Measurements from ENCODE around the gene TRPM8. TPM values are rescaled to one million over a fixed set of nuclear protein-coding genes. Genes with fewer than 3 reads are reported as not detected.

Gene TRPM8
- total RNA-seq, 6 experiments from 2014 or later = not detected

GRCh38 chr2:234051374-234052070 is 134.3 kb downstream of the TRPM8 start:
- Mint-ChIP-seq H3K4me1 (ENCODE audit: low read depth) (peaks cover 12% of the 10 kb centered on the region), H3K4me3 (no peak overlapping the region), H3K9me3 (no peaks in the 10 kb centered on the region), H3K36me3 (ENCODE audit: low read depth) (no peaks in the 10 kb centered on the region), H3K27me3 (ENCODE audit: insufficient read depth) (peaks cover 7% of the 10 kb centered on the region), H3K27ac (no peak overlapping the region)
- no peak for DNase-seq
- no peak for TF ChIP-seq CTCF (IDR thresholded peaks at IDR 0.05)

DNA sequence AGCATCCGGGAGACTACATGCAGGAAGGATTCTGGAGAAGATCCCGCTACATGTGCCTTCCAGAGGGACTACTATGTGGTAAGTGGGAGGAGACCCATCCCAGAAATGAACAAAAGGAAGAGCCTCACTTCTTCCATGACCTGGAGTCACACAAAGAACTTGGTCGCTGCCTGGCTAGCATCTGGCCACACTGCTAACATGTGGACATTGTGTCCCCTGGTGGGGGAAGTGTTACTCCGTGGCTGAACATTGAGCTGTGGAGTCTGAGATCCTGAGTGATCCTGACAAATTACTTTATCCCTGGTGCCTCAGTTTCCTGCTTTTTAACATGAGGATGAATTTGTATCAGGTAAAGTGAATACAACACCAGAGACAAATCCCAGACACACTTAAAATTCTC is 141.7 kb downstream of the TRPM8 start:
- no peak for TF ChIP-seq CTCF (IDR thresholded peaks at IDR 0.05)
- H3K4me3 Mint-ChIP-seq = no peak overlapping the region
- H3K27me3 Mint-ChIP-seq (ENCODE audit: insufficient read depth) = peaks cover 7% of the 10 kb centered on the region; the same call in 1 of the 2 replicates
- no peaks in the 10 kb centered on the region for H3K9me3 Mint-ChIP-seq
- no peak overlapping the region for H3K27ac Mint-ChIP-seq
- no peaks in the 10 kb centered on the region for H3K4me1 Mint-ChIP-seq (ENCODE audit: low read depth)
- no peaks in the 10 kb centered on the region for H3K36me3 Mint-ChIP-seq (ENCODE audit: low read depth)
- DNase-seq = no peak

DNA sequence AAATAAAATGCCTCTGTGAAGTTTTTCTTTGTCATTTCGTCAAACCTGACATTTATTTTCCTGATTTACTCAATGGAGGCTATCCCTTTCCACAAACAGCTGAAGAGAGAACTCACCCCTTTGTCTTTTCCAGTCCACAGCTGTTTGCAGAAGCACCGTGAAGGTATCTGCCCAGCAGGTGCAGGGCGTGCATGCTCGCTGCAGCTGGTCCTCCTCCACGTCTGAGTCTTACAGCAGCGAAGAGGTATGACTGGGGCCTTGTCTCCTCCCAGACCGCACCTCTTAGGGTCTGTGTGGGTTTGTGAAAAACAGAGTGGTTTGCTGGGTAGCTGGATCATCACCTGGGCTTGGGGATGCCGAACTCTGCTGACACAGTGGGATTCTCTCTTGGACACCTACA is 143.1 kb downstream of the TRPM8 start:
- Mint-ChIP-seq H3K4me1 (ENCODE audit: low read depth) (no peaks in the 10 kb centered on the region), H3K9me3 (no peaks in the 10 kb centered on the region), H3K36me3 (ENCODE audit: low read depth) (no peaks in the 10 kb centered on the region)

DNA sequence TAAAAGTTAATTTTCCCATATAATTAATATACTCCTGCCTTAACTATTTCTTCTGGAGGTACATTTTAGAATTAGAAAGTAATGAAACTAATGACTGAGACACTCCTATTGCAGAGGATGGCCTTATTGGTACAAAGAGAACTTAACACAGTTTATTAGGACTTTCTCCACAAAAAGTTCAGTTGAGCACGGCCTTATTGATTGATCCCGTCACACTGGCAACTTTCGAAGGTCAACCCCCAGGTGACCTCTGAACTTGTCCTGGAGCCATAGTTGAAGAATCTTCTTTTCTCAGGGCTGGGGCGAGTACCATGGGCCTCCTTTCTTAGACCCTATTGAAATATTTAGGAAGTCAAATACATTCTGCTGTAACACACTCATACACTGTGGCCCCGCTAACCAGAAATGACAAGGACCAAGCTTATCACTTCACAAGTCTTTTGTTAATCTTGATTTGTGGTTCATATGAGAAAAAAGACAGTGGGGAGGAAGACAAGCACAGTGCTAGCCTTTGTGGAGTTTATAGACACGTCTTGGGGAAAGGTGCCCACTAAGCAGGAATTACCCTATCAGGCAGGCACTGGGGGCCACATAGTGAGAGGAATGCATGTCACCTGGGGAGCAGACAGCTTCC is 144.6 kb downstream of the TRPM8 start:
- no peaks in the 10 kb centered on the region for H3K9me3 Mint-ChIP-seq
- H3K4me3 Mint-ChIP-seq = no peak overlapping the region
- no peak overlapping the region for H3K27ac Mint-ChIP-seq
- H3K4me1 Mint-ChIP-seq (ENCODE audit: low read depth) = no peaks in the 10 kb centered on the region
- peaks cover 4% of the 10 kb centered on the region; the same call in 1 of the 2 replicates for H3K27me3 Mint-ChIP-seq (ENCODE audit: insufficient read depth)
- no peak for DNase-seq
- H3K36me3 Mint-ChIP-seq (ENCODE audit: low read depth) = no peaks in the 10 kb centered on the region
- TF ChIP-seq CTCF (IDR thresholded peaks at IDR 0.05) = no peak

More for the DNA sequence above, 143.1 kb downstream of the TRPM8 start:
- no peak for TF ChIP-seq CTCF (IDR thresholded peaks at IDR 0.05)
- no peak for DNase-seq
- Mint-ChIP-seq H3K4me3 (no peak overlapping the region), H3K27ac (no peak overlapping the region), H3K27me3 (ENCODE audit: insufficient read depth) (peaks cover 4% of the 10 kb centered on the region; the same call in 1 of the 2 replicates)

GRCh38 chr2:234066587-234066986 is 149.4 kb downstream of the TRPM8 start:
- H3K27me3 Mint-ChIP-seq (ENCODE audit: insufficient read depth) = peaks cover 7% of the 10 kb centered on the region; the same call in 1 of the 2 replicates
- H3K36me3 Mint-ChIP-seq (ENCODE audit: low read depth) = no peaks in the 10 kb centered on the region
- peaks cover 7% of the 10 kb centered on the region; the same call in 1 of the 2 replicates for H3K9me3 Mint-ChIP-seq
- no peak overlapping the region for H3K4me3 Mint-ChIP-seq
- TF ChIP-seq CTCF (IDR thresholded peaks at IDR 0.05) = no peak
- H3K4me1 Mint-ChIP-seq (ENCODE audit: low read depth) = no peaks in the 10 kb centered on the region
- no peak for DNase-seq
- no peak overlapping the region for H3K27ac Mint-ChIP-seq

Other genes with a start within 250 kb of the TRPM8 start
- gene UGT1A9, start 245.5 kb upstream of the TRPM8 start, total RNA-seq (2021; fragmentation: NEBNext Ultra II Directional; extraction: Animal tissue kit (Norgen Biotek cat#: 25700)) = not detected
- gene UGT1A7, start 235.5 kb upstream of the TRPM8 start, total RNA-seq (2021; fragmentation: NEBNext Ultra II Directional; extraction: Animal tissue kit (Norgen Biotek cat#: 25700)) = not detected
- not detected for gene UGT1A6, start 224.5 kb upstream of the TRPM8 start, total RNA-seq (2021; fragmentation: NEBNext Ultra II Directional; extraction: Animal tissue kit (Norgen Biotek cat#: 25700))
- not detected for gene UGT1A5, start 204.5 kb upstream of the TRPM8 start, total RNA-seq (2021; fragmentation: NEBNext Ultra II Directional; extraction: Animal tissue kit (Norgen Biotek cat#: 25700))
- not detected for gene UGT1A4, start 198.6 kb upstream of the TRPM8 start, total RNA-seq (2021; fragmentation: NEBNext Ultra II Directional; extraction: Animal tissue kit (Norgen Biotek cat#: 25700))
- gene UGT1A3, start 188.3 kb upstream of the TRPM8 start, total RNA-seq (2021; fragmentation: NEBNext Ultra II Directional; extraction: Animal tissue kit (Norgen Biotek cat#: 25700)) = not detected
- not detected for gene UGT1A1, start 157.1 kb upstream of the TRPM8 start, total RNA-seq (2021; fragmentation: NEBNext Ultra II Directional; extraction: Animal tissue kit (Norgen Biotek cat#: 25700))
- gene MROH2A, start 139.0 kb upstream of the TRPM8 start, total RNA-seq (2021; fragmentation: NEBNext Ultra II Directional; extraction: Animal tissue kit (Norgen Biotek cat#: 25700)) = not detected
- 10 to 100 TPM; 16.8 to 33.6 (median 32.4) TPM for gene HJURP, start 62.8 kb upstream of the TRPM8 start, total RNA-seq (2021; fragmentation: NEBNext Ultra II Directional; extraction: Animal tissue kit (Norgen Biotek cat#: 25700))
- not detected for gene SPP2, start 133.3 kb downstream of the TRPM8 start, total RNA-seq (2021; fragmentation: NEBNext Ultra II Directional; extraction: Animal tissue kit (Norgen Biotek cat#: 25700))